Measurements from ENCODE around the gene USP4.
A peak's percentile ranks its signal among the peaks of the same experiment; 100 is the strongest.
"Not testable (repeated sequence)": the region's sequence is repeated elsewhere in the genome, so short reads cannot be mapped to it uniquely, and the experiment has no call there.

The USP4 gene

DNA sequence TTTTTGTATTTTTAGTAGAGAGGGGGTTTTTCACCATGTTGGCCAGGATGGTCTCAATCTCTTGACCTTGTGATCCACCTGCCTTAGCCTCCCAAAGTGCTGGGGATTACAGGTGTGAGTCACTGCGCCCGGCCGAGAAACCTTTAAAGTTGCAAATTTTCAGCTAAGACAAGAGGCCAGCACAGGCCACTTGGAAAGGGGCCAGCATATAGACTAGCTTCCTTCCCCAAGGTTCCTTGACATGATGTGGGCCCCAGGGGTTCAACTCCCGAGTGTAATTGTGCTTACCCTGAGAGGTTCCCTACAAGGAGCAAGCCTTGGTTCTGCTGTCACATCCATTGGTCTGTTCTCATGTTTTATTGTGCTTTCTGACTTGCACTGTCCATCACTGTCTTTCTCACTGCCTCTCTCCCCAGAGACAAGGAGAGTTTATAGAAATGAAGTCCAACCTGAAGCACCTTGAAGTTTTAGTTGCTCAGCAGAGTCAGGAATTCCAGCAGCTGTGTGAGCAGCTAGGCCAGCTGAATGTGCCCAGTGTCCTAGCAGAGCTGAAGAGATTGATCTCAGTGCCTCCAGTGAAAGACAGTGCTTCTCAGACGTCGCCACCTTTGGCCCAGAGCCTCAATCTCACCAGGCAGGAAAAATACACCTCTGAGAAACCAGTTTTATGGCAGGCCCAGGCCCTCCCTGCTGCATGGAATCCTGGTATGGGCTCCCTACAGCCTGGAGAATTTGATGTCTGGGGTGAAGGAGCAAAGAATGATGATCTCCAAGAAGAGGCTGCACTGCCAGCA is 83.9 kb downstream of the USP4 start:
- in situ Hi-C loops (cut with MboI; ENCODE audit: low sequenced_read_pairs, unreplicated experiment): no loop called here
- TF ChIP-seq, protein P1, sequence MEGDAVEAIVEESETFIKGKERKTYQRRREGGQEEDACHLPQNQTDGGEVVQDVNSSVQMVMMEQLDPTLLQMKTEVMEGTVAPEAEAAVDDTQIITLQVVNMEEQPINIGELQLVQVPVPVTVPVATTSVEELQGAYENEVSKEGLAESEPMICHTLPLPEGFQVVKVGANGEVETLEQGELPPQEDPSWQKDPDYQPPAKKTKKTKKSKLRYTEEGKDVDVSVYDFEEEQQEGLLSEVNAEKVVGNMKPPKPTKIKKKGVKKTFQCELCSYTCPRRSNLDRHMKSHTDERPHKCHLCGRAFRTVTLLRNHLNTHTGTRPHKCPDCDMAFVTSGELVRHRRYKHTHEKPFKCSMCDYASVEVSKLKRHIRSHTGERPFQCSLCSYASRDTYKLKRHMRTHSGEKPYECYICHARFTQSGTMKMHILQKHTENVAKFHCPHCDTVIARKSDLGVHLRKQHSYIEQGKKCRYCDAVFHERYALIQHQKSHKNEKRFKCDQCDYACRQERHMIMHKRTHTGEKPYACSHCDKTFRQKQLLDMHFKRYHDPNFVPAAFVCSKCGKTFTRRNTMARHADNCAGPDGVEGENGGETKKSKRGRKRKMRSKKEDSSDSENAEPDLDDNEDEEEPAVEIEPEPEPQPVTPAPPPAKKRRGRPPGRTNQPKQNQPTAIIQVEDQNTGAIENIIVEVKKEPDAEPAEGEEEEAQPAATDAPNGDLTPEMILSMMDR (IDR thresholded peaks at IDR 0.05; ENCODE audit: borderline replicate concordance, control extremely low read depth, extremely low read depth, insufficient read depth, missing control alignments): no peak
- no peak for DNase-seq (ENCODE audit: low spot score)

DNA sequence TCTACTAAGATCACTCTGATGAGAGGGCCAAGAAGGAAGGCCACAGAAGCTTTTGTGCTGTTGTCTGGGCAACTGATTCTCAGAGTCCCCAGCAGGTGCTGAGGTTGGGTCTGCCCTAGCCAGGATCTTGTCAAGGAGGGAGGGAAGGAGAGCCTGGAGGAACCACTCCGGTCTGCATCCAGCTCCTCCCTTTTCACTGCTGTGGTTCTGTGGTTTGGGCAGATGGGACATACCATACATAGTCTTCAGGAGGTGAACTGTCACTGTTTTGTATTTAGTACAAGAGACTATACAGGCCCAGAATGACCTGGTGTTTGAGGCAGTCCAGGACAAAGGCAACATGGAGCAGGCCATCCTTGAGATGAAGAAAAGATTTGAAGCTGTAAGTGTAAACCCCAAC is 84.7 kb downstream of the USP4 start:
- in situ Hi-C loops (cut with MboI; ENCODE audit: low sequenced_read_pairs, unreplicated experiment): no loop called here
- no peak for DNase-seq (ENCODE audit: low spot score)
- TF ChIP-seq, protein P1 (IDR thresholded peaks at IDR 0.05; ENCODE audit: borderline replicate concordance, control extremely low read depth, extremely low read depth, insufficient read depth, missing control alignments): no peak

DNA sequence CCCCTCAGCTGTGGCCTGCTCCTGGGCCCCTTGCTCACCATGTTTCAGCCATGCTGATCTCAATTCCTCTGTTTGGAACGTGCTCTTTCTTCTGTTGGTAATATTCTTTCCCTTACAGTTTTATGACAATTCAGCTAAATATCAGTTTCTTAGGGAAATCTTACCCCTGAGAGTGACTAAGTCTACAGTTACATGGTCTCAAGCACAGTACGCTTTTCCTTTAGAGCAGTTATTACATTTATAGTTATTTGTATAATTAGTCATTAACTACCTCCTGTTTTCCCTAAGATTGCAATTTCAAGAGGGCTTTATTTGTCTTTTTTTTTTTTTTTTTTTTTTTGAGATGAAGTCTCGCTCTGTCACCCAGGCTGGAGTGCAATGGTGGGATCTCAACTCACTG is 86.3 kb downstream of the USP4 start:
- no peak for DNase-seq (ENCODE audit: low spot score)
- TF ChIP-seq, protein P1 (IDR thresholded peaks at IDR 0.05; ENCODE audit: borderline replicate concordance, control extremely low read depth, extremely low read depth, insufficient read depth, missing control alignments): no peak
- in situ Hi-C loops (cut with MboI; ENCODE audit: low sequenced_read_pairs, unreplicated experiment): no loop called here

DNA sequence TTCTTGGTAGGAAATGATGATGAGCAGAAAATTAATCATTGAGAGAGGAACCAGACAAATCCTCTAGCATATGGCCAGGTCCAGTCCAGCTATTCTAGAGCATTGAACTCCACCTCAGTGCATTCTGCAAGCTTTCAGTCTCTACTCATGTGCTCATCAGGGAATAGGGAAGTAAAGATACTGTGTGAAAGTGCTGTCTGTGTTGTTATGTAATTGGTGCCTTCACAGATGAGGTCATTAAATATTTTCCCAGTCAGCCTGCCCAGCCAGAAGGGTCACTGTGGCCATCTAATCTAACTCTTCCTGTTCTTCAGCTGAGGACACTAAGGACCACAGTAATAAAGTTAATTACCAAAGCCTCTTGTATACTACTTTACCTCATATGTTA is 91.0 kb downstream of the USP4 start:
- in situ Hi-C loops (cut with MboI; ENCODE audit: low sequenced_read_pairs, unreplicated experiment): no loop called here
- TF ChIP-seq, protein P1 (IDR thresholded peaks at IDR 0.05; ENCODE audit: borderline replicate concordance, control extremely low read depth, extremely low read depth, insufficient read depth, missing control alignments): no peak
- peak; percentile 57 for DNase-seq (ENCODE audit: low spot score)

DNA sequence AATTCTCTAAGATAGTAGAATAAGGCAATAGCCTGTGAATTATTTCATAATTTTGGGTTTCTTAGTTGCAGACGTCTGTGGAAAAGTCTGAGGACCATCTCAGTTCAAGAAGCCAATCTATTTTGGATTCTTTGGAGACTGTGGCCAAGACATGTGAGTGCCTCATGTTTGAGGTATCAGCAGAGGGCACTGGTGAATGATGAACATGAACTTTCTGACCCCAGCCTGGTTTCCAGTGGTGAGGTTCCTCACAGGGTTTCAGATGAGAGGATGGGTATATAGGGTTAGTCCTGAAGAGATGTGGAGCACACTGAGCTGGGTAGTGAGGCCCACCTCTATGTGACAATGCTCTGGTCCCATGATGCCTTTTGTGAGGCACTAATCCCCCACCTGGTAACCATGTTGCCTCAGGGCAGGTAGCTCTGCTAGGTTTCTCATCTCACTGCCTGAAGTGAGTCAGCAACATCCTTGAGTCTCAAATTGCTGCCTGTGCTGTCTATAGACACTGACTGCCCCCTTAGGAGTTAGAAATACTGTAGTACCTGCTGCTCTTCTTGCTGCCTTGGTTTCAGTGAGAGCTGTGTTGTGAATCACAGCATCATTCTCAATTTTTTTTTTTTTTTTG is 95.2 kb downstream of the USP4 start:
- DNase-seq (ENCODE audit: low spot score): peak; percentile 32
- TF ChIP-seq, protein P1 (IDR thresholded peaks at IDR 0.05; ENCODE audit: borderline replicate concordance, control extremely low read depth, extremely low read depth, insufficient read depth, missing control alignments): no peak
- in situ Hi-C loops (cut with MboI; ENCODE audit: low sequenced_read_pairs, unreplicated experiment): no loop called here

DNA sequence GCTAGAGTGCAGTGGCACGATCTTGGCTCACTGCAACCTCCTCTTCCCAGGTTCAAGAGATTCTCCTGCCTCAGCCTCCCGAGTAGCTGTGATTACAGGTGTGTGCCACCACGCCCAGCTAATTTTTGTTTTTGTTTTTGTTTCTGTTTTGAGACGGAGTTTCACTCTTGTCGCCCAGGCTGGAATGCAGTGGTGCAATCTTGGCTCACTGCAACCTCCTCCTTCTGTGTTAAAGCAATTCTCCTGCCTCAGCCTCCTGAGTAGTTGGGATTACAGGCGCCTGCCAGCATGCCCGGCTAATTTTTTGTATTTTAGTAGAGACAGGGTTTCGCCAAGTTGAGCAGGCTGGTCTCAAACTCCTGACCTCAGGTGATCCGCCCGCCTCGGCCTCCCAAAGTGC is 99.8 kb downstream of the USP4 start:
- in situ Hi-C loops (cut with MboI; ENCODE audit: low sequenced_read_pairs, unreplicated experiment); DNase-seq (ENCODE audit: low spot score): not testable (repeated sequence)
